Parathyroid adenoma (tissue), 2 donors: ENCODE data around the gene GRIFIN.

Source experiments
- H2AFZ ChIP-seq: fragments of 300-600 bp; sonication (generic); one replicate; pipeline ENCODE4 v1.7.0; 2017; ENCODE audit warnings: antibody characterized with exemption, mild to moderate bottlenecking
- H3K27ac ChIP-seq: fragments of 300-600 bp; sonication (generic); one replicate; pipeline ENCODE4 v1.7.0; 2017
- H3K27me3 ChIP-seq: fragments of 300-600 bp; sonication (generic); one replicate; pipeline ENCODE4 v1.7.0; 2017; ENCODE audit warnings: low read length; ENCODE audit not compliant: control insufficient read depth, insufficient read depth
- H3K36me3 ChIP-seq: fragments of 300-600 bp; sonication (generic); one replicate; pipeline ENCODE4 v1.7.0; 2017; ENCODE audit warnings: low read length; ENCODE audit not compliant: control insufficient read depth, insufficient read depth
- H3K4me1 ChIP-seq: fragments of 300-600 bp; sonication (generic); one replicate; pipeline ENCODE4 v1.7.0; 2017; ENCODE audit warnings: control low read depth
- H3K4me2 ChIP-seq: fragments of 300-600 bp; sonication (generic); one replicate; pipeline ENCODE4 v1.7.0; 2017; ENCODE audit warnings: low read length
- H3K4me3 ChIP-seq: fragments of 300-600 bp; sonication (generic); one replicate; pipeline ENCODE4 v1.7.0; 2017; ENCODE audit warnings: low read depth, low read length
- H3K79me2 ChIP-seq: fragments of 300-600 bp; sonication (generic); one replicate; pipeline ENCODE4 v1.7.0; 2017; ENCODE audit warnings: control low read depth
- H3K9ac ChIP-seq: fragments of 300-600 bp; sonication (generic); one replicate; pipeline ENCODE4 v1.7.0; 2017; ENCODE audit warnings: mild to moderate bottlenecking
- H3K9me3 ChIP-seq: fragments of 300-600 bp; sonication (generic); one replicate; pipeline ENCODE4 v1.7.0; 2017; ENCODE audit warnings: low read length; ENCODE audit not compliant: control insufficient read depth
- CTCF ChIP-seq: fragments of 300-600 bp; sonication (generic); IDR thresholded peaks from one replicate; pipeline ENCODE4 v1.7.0; 2017; ENCODE audit warnings: antibody characterized with exemption, mild to moderate bottlenecking
- donor health status: primary hyperparathyroidism.

Gene GRIFIN

GRCh38 chr7:2440608-2441245 is 35.5 kb downstream of the GRIFIN start:
- Histone ChIP-seq H2AFZ (no peak overlapping the region), H3K79me2 (no peaks in the 10 kb centered on the region), H3K4me1 (no peaks in the 10 kb centered on the region), H3K9me3 (no peaks in the 10 kb centered on the region), H3K9ac (no peak overlapping the region), H3K27me3 (no peaks in the 10 kb centered on the region), H3K4me3 (no peak overlapping the region), H3K4me2 (no peak overlapping the region), H3K27ac (no peak overlapping the region), H3K36me3 (no peaks in the 10 kb centered on the region)
- no peak for TF ChIP-seq CTCF

- no peaks in the 10 kb centered on the region for H3K36me3 ChIP-seq
These were observed 37.4 kb downstream of the GRIFIN start for GRCh38 chr7:2438775-2439174.

GRCh38 chr7:2438186-2438585 is 38.0 kb downstream of the GRIFIN start:
- TF ChIP-seq CTCF, result no peak
- Histone ChIP-seq H3K79me2 (no peaks in the 10 kb centered on the region), H3K36me3 (no peaks in the 10 kb centered on the region), H3K9ac (no peak overlapping the region), H3K4me2 (no peak overlapping the region), H3K27me3 (no peaks in the 10 kb centered on the region), H3K4me1 (peaks cover 5% of the 10 kb centered on the region), H3K4me3 (no peak overlapping the region), H3K27ac (no peak overlapping the region), H2AFZ (no peak overlapping the region), H3K9me3 (no peaks in the 10 kb centered on the region)

More at GRCh38 chr7:2438775-2439174, 37.4 kb downstream of the GRIFIN start:
- Histone ChIP-seq H3K9ac (no peak overlapping the region), H3K9me3 (no peaks in the 10 kb centered on the region), H3K27me3 (no peaks in the 10 kb centered on the region), H3K79me2 (no peaks in the 10 kb centered on the region), H3K27ac (no peak overlapping the region), H3K4me2 (no peak overlapping the region), H3K4me3 (no peak overlapping the region), H2AFZ (no peak overlapping the region), H3K4me1 (peaks cover 5% of the 10 kb centered on the region)
- no peak for TF ChIP-seq CTCF

GRCh38 chr7:2437537-2438148 is 38.6 kb downstream of the GRIFIN start:
- TF ChIP-seq CTCF, result no peak

GRCh38 chr7:2437136-2437535 is 39.1 kb downstream of the GRIFIN start:
- Histone ChIP-seq H3K4me1 (peaks cover 5% of the 10 kb centered on the region), H3K4me3 (no peak overlapping the region), H3K4me2 (no peak overlapping the region), H2AFZ (no peak overlapping the region), H3K27me3 (no peaks in the 10 kb centered on the region), H3K27ac (no peak overlapping the region), H3K36me3 (no peaks in the 10 kb centered on the region), H3K9me3 (no peaks in the 10 kb centered on the region), H3K9ac (no peak overlapping the region), H3K79me2 (no peaks in the 10 kb centered on the region)
- TF ChIP-seq CTCF, result no peak

More at GRCh38 chr7:2437537-2438148, 38.6 kb downstream of the GRIFIN start:
- Histone ChIP-seq H3K4me1 (peaks cover 5% of the 10 kb centered on the region), H3K36me3 (no peaks in the 10 kb centered on the region), H3K9ac (no peak overlapping the region), H3K27ac (no peak overlapping the region), H3K4me2 (no peak overlapping the region), H3K79me2 (no peaks in the 10 kb centered on the region), H3K27me3 (no peaks in the 10 kb centered on the region), H2AFZ (no peak overlapping the region), H3K4me3 (no peak overlapping the region), H3K9me3 (no peaks in the 10 kb centered on the region)
